Muscle of back (tissue), 11 donors: Measurements from ENCODE around the gene SYT11. TPM values are rescaled to one million over a fixed set of nuclear protein-coding genes. Genes with fewer than 3 reads are reported as not detected.
"Not testable (repeated sequence)": the region's sequence is repeated elsewhere in the genome, so short reads cannot be mapped to it uniquely, and the experiment has no call there.

Experiments
- DNase-seq, 3 donors: peaks; one replicate each; pipeline versions ENCODE4 v3.0.0 to v3.0.0-alpha.2; 2013
- polyA plus RNA-seq, 10 donors: library from polyadenylated mRNA; unstranded; fragments of 120-200 nt; gene quantifications; one replicate each; pipeline ENCODE4 v1.2.1, GENCODE V29; 2013; ENCODE audit not compliant: insufficient read length in 10 of 10

The SYT11 gene
- polyA plus RNA-seq, 10 donors = 13.1 to 19.8 (median 16.1) TPM

DNA sequence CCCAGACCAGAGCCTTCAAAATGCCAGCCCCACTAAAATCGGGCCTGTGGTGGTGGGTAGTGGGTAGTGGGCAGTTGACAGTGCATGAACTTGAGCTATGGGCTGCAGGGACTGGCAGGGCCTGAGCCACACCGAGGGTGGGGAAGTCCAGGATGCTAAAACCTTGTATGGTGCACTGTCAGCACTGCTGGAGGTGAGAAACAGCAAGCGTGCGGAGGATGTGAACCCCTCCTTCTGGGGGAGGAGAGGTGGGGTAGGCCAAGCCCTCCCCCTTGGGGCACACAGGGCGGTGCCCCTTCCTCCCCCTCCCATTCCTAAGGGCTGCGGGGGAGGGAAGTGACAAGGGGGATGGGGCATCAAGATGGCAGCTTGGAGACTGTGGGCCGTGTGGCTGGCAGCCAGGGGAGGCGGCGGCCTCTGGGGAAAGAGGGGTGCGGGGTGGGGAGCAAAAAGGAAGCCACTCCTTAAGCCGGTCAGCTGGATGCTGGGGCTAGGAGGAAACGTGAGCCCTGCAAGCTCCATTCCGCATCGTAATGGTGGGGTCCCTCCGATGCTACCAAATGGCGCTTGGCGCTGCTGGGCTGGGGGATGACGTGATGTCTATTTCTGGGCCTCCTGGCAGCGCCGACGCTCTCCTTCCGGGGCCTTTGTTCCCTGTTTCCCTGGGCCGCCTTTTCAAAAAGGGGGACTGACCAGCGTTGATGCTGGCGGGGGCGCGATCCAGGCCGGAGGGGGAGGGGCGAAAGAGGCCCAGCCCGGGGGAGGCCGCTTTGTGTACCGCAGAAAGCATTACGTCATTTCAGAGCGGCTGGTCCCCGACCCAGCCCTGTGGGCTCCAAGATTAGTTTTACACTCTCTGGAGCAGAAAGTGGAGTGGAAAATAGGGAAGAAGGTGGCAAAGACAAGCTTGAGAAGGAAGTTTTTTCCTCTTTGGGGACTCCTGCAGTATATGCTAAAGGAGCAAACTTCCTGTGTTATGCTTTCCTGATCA, 809 bp downstream of the SYT11 start:
- DNase-seq = peak; percentile 77 to 96 (median 91)

DNA sequence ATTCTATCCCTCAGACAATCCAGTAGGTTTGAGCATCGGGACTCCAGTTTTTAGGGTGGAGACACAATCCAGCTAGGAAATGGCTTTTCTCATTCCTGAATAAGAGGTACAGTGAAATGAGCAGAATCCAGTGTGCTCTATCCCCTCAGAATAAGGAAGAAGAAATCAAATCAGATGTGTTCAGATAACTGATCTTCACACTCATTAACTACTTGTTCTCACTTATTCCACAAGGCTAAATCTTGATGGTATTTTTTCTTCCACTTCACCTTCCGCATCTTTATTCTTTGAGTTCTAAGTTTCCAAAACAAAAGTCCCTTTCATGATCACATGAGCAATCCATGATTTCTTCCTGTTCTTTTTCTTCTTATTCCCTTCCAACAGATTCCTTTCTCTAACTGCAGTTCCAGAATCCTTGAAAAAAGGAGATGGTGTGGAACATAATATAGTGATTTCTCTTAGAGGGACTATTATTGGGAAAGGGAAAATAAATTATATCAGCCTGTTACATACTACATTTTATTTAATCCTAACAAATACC, 1.7 kb downstream of the SYT11 start:
- peak in 2 of 3 donors; percentile 15 to 39 for DNase-seq

GRCh38 chr1:155861896-155862295, 2.5 kb downstream of the SYT11 start:
- DNase-seq = no peak

GRCh38 chr1:155864393-155864792, 5.0 kb downstream of the SYT11 start:
- no peak for DNase-seq

DNA sequence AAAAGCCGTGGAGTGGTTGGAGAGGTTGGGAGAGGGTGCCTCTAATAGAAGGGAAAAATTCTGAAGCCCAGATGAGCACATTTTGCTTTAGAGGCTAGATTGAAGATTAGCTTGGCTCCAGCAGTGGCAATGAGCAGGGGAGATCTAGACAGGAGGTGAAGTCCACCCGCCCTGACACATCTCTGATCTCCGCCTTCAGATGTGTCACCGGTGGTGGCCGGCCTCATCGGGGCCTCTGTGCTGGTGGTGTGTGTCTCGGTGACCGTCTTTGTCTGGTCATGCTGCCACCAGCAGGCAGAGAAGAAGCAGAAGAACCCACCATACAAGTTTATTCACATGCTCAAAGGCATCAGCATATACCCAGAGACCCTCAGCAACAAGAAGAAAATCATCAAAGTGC, 8.4 kb downstream of the SYT11 start:
- DNase-seq = no peak

DNA sequence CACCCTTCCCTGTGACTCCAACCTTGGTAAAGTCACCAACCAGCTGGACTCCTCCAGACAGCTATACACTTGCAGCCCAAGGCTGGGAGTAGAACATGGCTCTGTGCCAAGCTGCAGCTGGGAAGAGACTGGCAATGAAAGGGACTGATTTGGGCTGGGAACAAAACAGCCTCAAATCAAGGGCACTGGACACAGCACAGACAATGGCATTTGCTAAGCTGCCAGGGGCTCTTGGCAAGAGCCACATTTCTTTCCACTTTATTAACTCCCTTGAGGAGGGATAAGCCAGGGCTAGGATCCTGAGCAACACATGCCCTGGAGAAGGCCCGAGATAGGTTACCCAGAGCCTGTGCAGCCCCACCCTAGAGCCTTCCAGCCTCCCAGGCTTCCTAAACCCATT, 12.0 kb downstream of the SYT11 start:
- DNase-seq = peak; percentile 42 to 81 (median 59)

DNA sequence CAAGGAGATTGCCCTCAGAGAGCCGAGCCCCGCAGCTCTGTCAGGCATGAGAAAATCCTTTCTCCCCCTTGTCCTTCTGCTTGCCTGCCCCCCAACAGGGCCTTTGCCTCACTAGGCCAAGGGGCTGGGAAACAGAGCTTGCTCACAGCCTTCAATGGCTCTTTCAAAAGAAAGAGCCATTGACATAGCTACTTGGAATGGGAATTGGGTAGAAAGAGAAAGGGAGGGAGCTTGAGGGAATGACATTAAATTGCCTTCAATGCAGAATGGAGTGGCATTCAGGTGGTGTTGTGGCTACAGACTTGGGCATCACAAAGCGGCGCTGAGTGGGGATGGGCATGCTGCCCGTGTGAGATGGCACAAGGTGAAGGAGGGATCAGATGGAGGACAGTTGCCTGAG, 13.2 kb downstream of the SYT11 start:
- DNase-seq = no peak

- DNase-seq = no peak
Observed at GRCh38 chr1:155873860-155874259, 14.5 kb downstream of the SYT11 start.

GRCh38 chr1:155877945-155878344, 18.6 kb downstream of the SYT11 start:
- DNase-seq = no peak

GRCh38 chr1:155880251-155880650, 20.9 kb downstream of the SYT11 start:
- DNase-seq = no peak

DNA sequence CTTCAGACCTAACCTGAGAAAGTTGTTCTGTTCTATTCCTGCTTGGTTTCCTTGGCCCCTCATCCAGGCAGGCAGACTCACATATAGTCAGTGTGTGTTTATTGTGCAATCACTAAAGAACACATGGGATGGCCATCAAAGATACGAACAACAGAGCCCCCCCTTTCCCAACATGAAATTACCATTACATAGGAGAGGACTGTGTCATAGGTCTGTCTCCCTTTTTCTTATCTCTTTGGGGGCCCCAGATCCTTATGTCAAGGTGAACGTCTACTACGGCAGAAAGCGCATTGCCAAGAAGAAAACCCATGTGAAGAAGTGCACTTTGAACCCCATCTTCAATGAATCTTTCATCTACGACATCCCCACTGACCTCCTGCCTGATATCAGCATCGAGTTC, 21.6 kb downstream of the SYT11 start:
- no peak for DNase-seq

- no peak for DNase-seq
Observed at GRCh38 chr1:155882235-155882634, 22.9 kb downstream of the SYT11 start.

GRCh38 chr1:155882766-155883165, 23.4 kb downstream of the SYT11 start:
- no peak for DNase-seq

DNA sequence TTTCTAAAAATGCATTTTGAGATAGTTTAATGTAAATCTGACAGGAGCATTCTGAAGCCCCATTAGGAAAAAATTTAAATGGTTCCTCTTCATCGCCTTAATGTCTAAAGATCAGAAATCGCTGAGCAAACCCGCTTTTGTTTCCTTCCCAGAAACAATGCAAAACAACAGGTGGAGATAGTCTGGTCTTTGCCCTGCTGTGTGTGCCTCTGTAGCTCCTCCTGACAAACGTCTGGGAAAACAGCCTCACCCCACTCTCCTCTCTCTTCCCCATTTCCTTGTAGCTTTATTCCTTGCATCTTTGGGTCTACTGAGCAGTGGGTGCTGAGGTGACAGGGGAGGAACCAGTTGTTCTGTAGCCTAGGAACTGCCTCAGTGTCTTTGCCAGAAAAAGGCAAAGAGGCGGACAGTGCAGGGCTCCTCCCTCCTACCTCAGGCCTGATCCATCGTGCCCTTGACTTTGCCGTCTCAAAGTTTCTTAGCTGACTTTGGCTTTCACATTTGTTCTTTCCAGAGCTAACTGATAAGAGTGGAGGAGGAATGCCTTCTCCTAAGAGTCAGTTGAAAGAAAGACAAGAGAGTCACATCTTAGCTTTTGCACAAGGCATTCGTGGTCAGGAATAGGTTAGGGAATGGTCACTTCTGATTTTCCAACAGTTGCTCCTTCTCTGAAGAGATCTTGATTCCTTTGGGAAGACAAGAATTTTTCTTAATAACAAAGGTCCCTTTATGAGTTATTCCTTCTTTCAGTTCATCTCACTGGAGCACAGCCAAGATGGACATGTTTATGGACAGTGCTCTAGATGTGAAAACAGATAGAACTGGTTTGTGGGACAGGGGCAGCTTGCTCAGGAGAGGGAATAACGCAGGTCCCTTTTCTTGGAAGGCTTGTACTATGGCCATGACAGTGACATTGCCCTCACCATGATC, 24.9 kb downstream of the SYT11 start:
- no peak for DNase-seq

DNA sequence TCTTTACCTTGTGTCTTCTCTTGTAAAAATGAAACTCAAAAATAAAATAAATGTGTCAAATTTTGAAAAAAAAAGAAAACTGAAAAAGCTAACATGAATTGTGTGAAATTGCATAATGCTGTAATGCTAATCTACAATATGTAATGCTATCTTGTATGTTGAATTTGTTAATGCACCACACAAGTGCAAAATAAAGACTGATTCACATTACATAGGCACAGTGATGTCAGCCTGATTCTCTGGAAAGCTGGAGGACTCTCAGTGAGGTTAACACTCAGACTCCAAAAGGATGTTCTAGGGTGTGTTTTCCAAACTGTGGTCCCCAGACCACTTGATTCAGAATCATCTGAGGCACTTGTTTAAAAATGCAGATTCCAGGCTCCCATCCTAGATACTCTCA, 25.6 kb downstream of the SYT11 start:
- no peak for DNase-seq

GRCh38 chr1:155888481-155888880, 29.1 kb downstream of the SYT11 start:
- no peak for DNase-seq

- DNase-seq = no peak
Observed at GRCh38 chr1:155889566-155889965, 30.2 kb downstream of the SYT11 start.

DNA sequence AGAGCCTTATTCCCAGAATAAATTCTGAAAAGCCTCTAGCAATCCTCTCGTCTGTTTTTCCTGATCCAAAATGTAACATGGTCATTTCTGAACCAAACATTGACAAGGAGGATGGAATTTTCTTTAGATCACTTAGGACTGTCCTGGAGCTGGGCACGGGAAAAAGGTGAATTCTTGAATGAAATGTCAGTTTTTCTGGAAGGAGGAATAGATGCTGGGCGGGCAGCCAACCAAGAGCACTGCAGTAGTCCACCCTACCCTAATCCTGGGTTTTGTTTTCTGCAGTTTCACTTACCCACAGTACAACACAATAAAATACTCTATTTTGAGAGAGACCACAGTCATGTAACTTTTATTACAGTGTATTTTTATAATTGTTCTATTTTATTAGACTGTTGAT, 30.9 kb downstream of the SYT11 start:
- no peak for DNase-seq

DNA sequence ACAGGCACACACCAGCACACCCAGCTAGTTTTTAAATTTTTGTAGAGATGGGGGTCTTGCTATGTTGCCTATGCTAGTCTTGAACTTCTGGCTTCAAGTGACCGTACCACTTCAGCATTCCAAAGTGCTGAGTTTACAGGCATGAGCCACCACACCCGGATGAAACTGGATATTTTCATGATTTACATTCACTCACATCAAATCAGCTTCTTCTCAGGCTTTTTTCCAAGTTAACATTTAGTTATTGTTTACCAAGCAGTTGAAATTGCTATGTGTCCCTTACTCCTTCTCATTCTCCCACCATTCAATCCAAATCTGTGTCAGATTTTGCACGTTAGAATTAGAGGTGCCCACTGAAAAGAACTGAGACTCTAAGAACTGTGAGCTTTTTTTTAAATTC, 33.4 kb downstream of the SYT11 start:
- peak in 2 of 3 donors; percentile 26 to 47 for DNase-seq

- peak; percentile 47 to 83 (median 79) for DNase-seq
Observed at GRCh38 chr1:155893389-155894142, 34.2 kb downstream of the SYT11 start.

GRCh38 chr1:155895617-155896016, 36.2 kb downstream of the SYT11 start:
- DNase-seq = not testable (repeated sequence)
